SK-MEL-5 (cell line): ENCODE results near the gene NR1D1. TPM values are rescaled to one million over a fixed set of nuclear protein-coding genes. Genes with fewer than 3 reads are reported as not detected.

Experiments used
- DNase-seq: peaks from one replicate; pipeline ENCODE4 v3.0.0-alpha.2; 2016; ENCODE audit warnings: low read depth, low spot score
- in situ Hi-C: cut with HindIII; loops from 2 replicates; pipeline ENCODE4 v1.10.0; 2016; ENCODE audit warnings: low sequenced_read_pairs, high pct_unique_total_duplicates, low pct_unique_long_range_greater_than_20kb
- total RNA-seq: library from RNA; depleted of rRNA; stranded (reverse); fragments of >200 nt; shearing (Covaris generic); gene quantifications from 2 replicates; pipeline ENCODE4 v1.2.3, GENCODE V29; 2014

NR1D1 gene
- total RNA-seq, 1 experiment from 2014 or later: 2.1 TPM

DNA sequence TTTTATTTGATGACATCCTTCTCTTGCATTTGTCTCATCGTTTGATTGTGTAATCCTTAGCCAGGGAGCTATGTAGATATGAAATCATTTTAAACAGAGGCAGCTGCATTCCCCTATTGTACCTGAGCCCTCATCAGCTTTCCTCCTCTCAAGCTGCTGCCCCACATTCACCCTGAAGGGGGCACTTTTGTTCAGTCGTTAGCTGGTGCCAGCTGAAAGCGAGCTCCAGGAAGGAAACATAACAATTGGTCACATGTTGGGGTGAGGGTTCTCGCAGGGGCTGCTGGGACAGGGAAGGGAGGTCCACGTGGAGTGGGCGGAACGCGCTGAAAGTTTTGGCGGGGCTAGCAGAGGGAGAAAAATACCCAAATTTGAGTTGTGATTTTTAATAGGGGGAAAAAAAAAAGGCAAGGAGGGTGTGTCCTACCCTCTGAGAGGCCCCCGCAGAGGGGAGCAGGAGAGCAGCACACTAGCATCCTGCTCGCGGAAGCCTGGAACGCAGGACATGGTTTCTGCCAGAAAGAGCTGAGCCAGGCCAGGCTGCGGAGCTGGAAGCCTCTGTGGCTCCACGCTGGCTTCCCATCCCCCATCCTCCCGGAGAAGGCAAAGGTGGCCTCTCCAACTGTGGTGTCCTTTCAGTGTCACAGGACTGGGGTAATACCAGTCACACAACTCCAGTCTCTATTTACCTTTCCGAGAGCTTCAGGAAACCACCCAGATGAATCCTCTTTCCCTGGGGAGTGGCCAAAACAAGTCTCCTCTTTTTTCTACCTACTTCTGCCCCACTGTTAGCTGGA lies 12.9 kb upstream of the NR1D1 start:
- in situ Hi-C loops: no loop called here
- DNase-seq: peak; percentile 98

DNA sequence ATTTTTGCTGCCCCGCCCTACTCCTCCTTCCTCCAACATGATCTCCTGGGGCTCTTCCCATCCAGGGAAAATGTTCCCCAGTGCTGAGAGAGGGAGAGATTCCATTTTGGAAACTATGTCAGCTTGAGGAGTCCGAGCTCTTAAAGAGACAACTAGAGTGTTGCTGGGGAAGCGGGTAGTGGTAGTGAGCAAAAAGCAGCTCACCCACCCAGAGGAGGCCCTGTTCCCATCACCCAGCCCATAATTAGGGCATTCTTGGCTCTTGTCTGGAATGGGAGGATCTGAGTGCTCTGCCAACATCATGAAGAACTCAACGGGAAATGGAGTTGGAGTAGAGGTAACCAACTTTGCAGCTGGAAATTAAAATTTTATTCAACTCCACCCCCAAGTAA lies 12.3 kb upstream of the NR1D1 start:
- in situ Hi-C loops: no loop called here
- no peak for DNase-seq

DNA sequence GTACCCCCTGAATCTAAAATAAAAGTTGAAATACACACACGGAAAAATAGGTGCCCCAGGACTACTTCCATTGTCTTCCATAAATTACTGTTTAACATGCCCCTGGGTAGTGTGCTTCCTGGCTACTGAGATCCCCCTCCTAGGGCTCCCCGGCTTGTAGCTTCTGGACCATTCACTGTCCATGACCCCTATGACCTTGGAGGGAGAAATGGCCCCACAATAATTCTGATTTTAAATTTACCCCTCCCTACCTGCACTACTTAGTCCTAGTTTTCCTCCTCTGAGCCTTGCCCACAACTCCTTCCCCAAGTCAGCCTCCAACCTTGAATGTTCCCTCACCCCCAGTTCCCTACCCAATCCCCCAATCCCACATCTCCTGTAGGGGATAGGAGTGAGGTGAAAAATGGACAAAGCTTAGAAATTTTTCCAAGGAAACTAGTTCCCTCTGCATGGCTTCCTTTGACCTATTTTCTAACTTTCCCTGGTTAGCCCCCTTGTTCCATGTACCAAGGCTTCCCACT lies 11.9 kb upstream of the NR1D1 start:
- in situ Hi-C loops: no loop called here
- DNase-seq: no peak

DNA sequence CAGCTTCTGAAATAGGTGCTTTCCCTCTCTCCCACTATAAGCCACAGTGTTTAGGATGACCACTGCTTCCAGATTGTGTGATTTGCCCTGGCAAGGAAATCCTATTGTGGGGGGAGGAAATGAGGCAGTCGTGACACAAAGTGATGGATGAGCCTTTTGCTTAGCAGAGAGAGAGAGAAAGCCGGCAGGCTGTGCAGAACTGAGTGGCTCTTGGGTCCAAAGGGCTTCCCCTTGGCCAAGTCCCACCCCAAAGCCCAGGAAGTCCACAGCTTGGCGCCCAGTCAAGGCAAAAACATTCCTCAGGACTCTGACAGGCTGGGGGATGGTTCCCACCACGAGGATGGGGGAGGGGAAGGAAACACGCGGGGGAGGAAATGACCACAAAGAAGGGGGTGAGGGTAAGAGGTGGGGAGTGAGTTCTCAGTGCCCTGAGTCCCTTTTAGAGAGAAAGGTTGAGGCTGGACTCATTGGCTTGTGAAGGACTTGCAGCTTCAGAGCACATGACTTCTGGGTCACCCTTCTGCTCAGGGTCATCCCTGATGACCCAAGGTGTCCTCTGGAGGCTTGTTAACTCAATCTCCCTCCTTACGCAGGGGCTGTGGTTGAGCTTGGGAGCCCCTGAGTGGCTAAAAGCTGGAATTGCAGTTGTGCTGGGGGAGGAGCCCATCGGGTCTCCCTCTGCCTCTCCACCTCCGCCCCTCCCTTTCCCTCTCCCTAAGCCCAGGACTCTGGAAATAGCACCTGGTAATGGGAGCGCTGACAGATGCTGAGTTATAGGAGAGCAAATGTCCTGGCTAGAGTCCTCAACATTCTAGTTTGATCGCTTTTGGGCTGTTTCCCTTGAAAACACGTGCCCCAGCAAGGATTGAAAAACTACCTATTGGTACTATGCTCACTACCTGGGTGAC lies 11.1 kb upstream of the NR1D1 start:
- in situ Hi-C loops: no loop called here
- DNase-seq: peak; percentile 95

DNA sequence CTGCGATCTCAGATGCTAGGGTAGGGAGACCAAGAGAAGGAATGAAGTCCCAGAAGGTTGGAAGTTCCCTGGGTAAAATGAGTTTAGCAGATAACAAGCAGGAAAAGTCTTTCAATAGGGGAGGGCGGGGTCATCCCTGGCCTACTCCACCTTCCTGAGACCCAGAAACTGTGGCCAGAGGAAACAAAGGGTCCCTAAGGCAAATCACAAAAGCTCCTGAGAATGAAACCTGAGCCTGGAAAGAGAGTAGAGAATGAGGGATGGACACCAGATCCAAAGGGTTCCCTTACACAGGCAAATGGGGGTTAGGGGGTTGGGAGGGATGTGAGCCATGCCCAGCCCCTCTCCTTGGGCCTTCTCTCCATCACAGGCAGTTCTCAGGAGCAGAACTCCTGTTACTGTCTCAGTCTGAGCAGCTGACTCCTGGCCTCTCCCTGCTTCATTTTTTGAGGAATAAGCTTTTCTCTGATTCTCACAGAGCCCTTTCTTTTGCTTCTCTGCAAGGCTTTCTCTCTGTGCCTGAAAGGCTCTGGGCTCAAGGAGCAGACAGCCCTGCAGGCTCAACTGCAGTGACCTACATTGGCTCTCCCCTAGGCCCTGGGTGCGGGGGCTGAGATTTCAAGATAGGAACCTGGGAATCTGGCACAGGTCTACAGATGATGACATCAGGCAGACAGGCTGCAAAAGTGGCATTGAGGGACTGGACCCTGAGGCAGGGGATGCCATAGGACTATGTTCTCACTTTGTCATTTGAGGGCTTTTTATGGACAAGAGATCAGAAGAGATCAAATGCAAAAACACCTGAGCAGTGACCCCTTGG lies 9.8 kb upstream of the NR1D1 start:
- in situ Hi-C loops: no loop called here
- DNase-seq: no peak

DNA sequence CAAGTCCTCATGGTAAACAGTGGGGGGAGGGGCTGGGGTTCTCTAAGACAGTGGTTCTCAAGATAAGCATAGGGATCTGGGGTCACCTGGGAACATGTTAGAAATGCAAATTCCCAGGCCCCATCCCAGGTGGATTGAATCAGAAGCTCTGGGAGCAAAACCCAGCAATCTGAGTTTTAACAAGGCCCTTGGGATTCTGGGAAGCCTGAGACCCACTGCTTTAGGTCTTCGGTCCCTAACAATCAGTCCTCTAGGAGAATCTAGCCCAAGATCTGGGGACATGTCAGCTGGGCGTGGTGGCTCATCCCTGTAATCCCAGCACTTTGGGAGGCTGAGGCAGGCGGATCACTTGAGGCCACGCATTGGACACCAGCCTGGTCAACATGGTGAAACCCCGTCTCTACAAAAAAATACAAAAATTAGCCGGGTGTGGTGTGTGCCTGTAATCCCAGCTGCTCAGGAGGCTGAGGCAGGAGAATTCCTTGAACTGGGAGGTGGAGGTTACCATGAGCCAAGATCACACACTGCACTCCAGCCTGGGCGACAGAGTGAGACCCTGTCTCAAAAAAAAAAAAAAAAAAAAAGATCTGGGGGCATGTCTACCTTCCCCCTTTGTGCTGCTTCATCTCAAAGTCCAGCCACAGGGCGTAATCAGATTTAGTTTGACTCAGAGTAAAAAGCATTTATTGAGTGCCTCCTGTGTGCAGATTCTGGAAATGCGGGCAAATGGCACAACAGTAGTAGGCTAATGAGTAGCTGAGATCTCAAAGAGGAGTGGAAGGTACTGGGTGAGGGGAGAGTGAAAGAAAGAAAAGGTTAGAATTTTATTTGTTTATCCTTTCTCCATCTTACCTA lies 8.8 kb upstream of the NR1D1 start:
- in situ Hi-C loops: no loop called here
- DNase-seq: peak; percentile 42

DNA sequence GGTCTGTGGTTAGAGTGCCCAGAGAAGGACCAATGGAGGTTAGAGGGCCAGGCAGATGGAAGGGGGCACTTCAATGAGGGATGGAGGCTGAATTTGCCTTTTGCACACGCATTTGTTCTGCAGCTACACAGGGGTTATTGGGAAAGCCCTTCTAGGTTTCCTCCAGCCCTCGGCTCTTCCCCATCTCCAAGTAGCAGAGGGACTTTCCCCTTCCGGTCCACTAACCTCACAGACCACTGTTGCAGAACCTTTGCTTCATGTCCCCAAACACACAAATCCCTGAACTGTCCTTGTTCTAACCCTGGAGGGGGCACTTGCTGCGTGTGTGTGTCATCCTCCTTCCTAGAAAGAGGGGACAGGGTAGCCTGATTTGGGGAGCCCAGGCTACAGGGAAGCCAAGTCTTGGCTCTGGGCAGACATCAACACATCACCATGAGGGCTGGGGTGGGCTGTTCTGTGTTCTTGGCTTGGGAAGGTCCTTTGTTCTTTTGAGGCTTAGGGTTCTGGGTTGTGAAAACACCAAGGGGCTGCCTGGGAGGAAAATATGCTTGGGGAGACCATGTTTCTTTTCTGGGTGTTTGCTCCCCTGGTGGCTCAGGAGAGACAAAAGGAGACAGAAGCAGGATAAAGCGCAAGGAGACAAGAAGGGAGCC lies 7.3 kb upstream of the NR1D1 start:
- in situ Hi-C loops: no loop called here
- DNase-seq: no peak

DNA sequence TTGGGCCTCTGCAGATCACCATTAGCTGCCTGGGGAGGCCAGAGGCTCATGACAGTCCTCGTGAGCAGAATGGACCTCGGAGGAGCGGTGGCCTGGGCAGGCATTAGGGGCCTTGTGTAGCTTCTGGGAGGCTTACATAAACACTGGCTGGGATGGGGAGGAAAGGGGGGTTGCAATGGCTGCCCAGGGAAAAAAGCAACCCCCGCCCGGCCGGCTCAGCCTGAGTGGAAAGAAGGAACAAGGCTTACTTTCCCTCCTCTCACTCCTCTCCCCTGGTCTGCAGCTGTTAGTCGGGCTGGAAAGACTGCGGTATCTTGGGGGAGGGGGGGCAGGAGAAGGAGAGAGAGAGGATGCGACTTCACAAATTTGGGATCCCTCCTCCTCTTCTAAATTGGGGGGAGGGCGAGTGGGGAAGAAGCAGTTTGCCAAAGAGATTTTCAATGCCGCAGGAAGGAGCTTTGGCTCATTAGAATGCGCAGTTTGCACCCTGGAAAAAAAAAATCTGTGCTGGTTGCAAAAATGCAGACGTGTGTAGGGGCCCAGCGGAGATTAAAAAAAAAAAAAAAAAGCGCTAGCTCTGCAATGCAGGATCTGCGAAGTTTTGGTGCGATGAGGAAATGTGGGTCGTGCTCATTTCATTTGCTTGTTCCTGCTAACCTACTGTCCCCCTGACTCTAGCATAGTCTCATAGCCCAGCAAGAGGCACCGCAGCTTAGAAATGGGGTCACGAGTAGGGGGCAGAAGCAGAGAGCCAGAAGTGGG lies 6.6 kb upstream of the NR1D1 start:
- no peak for DNase-seq
- in situ Hi-C loops: no loop called here

DNA sequence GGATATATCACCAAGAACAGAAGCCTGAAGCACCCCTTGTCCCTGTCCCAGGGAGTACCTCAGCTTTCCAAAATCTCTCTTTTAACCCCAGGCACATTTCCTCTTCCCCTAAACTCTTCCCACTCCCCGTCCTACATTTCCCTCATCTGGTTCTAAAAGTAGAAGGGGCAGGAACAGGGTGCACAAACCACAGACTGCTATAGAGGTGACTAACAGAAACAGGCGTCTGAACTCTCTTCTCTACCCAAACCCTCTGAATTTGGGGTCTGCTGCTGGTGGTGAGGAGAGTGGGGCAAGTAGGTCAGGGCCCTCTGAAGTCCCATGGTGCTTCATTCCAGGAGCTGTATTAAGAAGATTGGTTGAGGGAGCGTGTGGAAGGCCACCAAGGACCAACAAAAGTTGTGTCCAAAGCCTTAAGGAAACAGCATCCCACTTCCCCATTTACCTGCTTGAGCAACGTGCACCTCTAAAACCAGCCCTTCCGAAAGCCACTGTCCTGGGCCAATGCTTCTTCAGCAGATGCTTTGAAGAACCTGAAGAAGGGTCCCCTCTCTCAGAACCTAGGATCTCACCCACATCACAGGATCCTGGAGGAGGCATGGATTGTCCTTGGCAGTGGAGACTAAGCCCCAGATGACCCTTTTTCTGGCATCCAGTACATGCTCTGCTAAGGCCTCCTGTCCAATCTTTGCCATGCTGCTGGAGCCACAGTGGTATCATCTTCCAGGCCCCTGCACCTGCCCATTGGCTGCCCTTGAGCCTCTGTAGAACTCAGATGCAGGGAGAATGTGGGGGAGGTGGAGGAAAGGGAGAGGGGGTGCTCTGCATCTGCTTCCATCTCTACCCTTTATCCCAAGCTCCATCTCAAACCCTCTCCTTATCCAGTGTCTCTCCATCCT lies 5.7 kb upstream of the NR1D1 start:
- in situ Hi-C loops: no loop called here

DNA sequence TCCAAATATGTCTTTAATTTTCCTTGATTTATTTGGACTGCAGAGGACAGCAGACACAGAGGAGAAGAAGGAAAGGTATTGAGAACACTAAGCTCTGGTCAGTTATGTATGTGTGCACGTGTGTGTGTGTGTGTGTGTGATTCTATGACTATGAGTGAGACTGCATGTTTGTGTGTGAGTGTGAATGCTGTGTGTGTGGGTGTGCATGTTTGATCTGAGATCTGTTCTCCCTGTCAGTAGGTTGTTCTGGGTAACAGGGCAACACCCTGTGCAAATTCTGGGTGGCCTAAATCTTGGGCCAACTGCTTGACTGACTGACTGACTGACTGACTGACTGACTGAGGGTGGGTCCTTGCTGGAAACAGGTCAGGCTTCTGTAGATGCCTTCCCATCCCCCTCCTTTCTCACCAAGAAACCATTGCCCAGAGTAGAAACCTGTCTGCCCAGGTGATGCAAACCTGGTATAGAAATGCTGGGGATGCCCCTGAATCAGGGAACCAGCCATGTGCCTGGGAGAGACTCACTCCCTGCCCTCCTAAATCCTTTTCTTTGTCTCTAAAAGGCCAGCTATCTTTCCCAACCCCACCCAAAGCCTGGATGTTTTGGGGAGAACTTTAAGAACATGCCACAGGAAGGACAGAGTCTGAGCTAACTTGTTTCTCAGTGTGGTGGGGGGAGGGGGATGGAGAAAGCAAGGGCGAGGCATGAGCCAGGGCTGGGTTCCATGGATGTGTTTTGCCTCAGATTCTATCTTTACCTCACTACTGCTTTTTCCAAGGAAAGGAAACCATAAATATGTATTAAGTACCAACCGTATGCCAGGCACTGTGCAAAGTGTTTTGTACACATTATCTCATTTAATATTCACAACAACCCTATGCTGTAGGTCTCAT lies 4.5 kb upstream of the NR1D1 start:
- DNase-seq: no peak
- in situ Hi-C loops: no loop called here

More for the DNA sequence above, 5.7 kb upstream of the NR1D1 start:
- no peak for DNase-seq

DNA sequence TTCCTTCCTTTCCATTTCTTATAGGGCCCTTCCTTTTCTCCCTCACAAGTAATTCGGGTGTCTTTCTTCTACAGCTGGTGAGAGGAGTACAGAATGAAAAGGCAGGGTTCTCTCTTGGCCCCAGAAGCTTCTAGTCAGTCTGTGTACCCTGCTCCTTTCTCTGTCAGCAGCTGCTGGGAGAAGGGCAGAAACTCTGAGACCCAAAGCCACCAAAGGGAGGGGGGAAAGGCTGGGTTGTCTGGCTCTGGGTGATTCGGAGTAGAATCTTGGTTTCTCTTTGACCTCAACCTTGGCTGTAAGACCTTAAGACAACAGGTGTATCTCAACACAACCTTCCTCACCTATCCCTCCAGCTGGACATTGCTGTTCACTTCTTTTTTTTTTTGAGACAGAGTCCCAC lies 3.3 kb upstream of the NR1D1 start:
- no peak for DNase-seq
- in situ Hi-C loops: no loop called here

DNA sequence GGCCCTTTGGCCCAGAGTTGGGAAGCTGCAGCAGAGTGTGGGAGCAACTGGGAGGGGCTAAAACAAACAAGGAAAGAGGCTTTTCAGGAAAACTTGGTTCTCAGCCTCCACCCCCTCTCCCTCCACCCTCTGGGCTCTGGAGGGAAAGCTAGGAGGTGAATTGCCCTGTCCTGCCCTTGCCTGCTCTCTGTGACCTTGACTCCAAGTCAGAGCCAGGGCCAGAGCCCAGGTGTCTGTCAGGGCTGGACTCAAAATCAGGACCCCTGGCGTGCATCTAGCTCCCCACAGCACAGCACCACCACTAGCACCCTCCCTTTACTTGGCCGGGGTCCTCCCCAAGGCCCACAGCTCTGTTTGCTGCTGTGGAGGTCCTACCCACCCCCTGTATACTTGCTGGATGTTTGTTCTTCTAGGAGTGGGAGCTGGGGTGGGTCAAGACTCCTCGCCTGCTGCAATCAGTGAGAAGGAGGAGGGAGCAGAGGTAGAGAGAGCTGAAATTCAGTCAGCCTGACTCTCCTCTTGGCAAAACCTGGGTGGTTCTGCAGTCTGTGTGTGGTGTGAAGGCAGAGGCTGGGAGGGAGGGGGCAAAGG lies 2.8 kb upstream of the NR1D1 start:
- in situ Hi-C loops: no loop called here
- no peak for DNase-seq

DNA sequence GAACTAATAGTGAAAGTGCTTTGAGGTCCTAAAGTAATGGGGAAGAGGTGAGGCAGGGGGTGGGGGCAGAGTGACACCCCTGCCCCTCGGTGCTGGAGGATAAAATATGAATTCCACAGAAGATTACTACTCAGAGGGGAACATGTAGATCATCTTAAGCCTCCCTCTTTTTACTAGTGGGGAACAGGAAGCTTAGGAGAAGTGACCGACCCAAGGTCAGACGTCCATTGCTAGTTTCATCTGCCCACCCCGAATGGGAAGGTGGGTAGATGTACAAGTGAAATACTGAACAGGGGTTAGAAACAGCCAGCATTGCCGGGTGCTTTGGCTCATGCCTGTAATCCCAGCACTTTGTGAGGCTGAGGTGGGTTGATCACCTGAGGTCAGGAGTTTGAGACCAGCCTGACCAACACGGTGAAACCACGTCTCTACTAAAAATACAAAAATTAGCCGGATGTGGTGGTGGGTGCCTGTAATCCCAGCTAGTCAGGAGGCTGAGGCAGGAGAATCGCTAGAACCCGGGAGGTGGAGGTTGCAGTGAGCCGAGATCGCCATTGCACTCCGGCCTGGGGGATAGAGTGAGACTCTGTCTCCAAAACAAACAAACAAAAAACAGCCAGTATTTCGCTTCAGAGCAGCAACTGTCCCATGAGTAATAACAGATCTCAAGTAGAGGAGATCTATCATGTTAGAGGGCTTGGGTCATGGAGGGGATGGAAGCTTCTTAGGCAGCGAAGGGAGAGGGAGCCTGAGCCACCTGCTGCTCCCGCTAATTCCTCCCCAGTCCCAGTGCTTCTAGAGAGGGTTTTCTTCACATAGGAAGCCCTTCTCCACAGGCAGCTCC lies 1.2 kb upstream of the NR1D1 start:
- DNase-seq: no peak
- in situ Hi-C loops: no loop called here
